ENCODE results near the gene VSIG4.

Gene VSIG4

DNA sequence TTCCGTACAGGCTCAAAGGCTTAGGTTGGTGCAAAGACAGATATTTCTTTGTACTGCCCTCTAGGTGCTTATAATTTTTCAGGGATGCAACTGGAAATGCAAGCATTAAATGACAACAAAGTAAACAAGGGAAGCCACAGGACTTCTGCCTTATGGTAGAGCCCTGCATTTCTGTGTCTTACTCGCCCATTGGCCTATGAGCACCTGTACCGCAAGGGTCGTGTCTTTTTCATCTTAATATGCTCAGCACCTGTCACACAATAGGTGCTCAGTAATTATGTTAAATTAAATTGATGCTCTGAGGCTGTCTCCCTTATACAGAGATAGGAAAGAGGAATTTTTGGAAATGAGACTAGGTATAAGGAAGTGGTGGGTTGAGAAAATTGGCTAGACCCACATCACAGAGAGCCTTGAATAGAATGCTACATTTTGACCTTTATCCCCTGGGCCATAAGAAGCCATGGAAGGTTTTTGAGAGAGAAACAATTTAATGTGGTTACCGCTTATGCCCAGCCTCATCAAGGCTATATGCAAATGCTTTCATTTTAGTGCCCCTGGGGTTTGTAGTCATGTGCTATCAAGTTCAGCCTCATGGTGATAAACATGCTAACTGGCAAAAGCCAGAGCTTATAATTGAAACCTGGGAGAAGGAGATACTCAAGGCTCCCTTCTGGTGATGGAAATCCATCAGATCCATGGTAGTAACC lies 16.3 kb downstream of the VSIG4 start:
- DNase-seq: peak in 1 of 2 experiments; percentile 21

GRCh38 chrX:66022632-66023384 lies 17.1 kb downstream of the VSIG4 start:
- DNase-seq: peak; percentile 28 to 41

GRCh38 chrX:66021765-66022631 lies 17.9 kb downstream of the VSIG4 start:
- peak; percentile 46 to 49 for DNase-seq

GRCh38 chrX:66021401-66021764 lies 18.5 kb downstream of the VSIG4 start:
- DNase-seq: peak in 1 of 2 experiments; percentile 33

GRCh38 chrX:66020631-66021334 lies 19.1 kb downstream of the VSIG4 start:
- peak; percentile 25 to 67 for DNase-seq

GRCh38 chrX:66019974-66020373 lies 19.9 kb downstream of the VSIG4 start:
- DNase-seq: no peak

GRCh38 chrX:66019310-66019652 lies 20.6 kb downstream of the VSIG4 start:
- no peak for DNase-seq

DNA sequence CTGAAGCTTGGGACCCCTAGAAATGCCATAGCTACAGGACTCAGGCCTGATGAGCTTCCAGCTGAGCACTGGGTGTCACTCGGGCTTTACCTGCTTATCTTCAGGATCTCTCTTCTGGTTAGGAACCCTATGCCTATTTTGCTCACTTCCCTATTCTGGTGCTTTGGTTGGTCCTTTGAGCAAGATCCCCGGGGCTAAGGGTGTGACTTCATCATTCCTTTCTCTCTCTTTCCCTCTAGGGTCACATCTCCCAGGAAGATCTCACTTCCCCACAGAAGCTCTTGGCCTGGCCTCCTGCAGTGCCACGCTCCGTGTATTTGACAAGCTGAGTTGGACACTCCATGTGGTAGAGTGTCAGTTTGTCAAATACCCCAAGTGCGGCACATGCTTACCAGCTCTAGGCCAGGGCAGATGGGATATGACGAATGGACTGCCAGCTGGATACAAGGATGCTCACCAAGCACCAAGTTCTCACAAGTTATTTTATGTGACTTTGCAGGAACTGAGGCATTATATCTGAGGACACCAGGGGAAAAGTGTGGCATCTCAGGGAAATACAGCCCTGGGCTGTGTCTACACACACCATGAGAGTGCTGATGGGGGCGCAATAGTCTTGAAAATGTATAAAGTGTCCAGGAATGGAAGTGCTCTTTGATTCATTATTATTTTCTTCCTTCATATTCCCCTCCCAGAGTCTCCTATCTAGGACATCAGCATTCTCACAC lies 21.1 kb downstream of the VSIG4 start:
- DNase-seq: peak in 1 of 2 experiments; percentile 21

GRCh38 chrX:66017659-66018170 lies 22.2 kb downstream of the VSIG4 start:
- DNase-seq: no peak

DNA sequence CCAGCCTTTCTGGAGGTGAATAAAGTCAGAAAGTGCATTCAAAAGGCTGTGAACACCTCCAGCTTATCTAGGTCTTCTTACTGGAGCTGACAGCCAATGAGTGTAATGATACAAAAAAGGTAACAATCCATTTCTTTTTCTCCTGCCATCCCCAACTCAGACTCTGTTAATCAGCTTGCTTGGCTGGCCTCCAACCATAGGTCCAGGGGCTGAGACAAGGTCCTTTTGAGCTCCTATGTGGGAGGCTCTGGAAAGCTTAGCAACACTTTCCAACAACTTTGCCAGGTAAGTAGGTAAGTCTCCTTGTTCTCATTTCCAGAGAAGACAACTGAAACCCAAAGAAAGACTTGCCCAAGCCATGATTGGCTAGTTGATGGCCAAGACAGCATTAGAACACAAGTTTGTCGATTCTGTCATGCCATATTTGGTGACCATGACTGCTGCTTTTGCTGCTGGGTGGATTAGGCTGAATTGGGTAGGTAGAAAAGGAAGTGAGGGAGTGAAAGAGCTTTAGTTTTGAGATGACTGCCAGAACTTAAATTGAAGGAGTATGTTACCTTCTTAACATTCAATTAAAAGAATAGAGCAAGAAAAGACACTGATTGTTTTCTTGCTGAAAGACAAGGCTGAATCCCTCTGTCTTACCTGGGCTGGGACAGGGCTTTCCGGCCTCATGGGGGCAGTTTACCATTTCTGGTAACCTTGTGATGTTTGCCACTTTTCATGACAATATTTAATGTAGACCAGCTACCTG lies 22.8 kb downstream of the VSIG4 start:
- no peak for DNase-seq

DNA sequence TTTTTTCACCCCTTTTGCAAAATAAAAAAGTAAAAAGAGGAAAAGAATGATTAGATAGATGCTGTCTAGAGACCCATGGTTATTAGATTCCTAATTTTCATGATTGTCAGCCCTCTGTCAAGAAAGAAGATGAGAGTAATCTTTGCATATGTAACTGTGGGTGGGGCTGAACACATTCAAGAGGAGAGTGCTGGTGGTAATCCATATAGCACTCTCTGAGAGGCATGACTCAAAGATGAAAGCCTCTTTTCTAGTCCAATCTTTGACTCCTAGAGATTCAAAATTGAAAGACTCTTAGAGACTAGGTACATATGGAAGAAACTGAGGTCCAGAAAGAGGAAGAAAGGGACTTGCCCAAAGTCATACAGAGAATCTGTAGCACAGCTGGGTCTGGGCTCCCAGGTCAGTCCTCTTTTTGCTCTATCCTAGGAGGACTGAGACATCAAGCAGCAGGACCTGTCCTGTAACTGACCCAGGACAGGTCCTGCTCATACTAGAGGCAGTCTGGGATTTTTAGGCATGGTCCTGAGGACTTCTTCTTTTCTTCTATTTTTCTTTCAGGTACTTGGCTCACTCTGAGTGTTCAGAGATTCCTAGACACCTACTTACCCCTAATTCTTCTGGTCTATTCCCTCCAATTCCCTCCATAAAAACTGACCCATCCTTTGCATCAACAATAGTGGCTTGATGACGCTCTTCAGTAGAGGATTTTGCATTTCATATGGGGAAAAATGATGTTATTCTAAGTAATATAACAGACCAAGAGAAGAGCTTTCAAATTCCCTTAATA lies 23.8 kb downstream of the VSIG4 start:
- no peak for DNase-seq

- DNase-seq: peak; percentile 91 to 92
Observed at GRCh38 chrX:66015152-66015831, 24.6 kb downstream of the VSIG4 start.

GRCh38 chrX:66014556-66014955 lies 25.3 kb downstream of the VSIG4 start:
- DNase-seq: peak in 1 of 2 experiments; percentile 6

DNA sequence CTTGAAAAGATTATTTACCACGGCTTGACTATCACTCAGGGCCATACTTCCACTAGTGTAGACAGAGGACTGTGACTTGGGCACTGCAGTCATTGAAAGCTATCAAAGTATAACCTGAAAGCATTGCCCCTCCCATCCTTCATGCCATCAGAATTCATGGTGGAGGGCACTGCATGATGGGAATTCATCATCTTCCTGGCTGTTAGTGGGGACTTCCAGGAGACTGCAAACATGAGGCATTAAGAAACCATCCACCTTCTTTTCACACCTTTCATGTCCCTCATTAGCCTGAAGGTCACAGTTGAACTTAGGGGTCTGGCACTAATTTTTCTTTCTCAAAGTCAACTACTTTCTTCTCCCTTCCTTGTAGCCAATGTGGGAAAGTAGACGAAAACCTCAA lies 25.8 kb downstream of the VSIG4 start:
- no peak for DNase-seq

DNA sequence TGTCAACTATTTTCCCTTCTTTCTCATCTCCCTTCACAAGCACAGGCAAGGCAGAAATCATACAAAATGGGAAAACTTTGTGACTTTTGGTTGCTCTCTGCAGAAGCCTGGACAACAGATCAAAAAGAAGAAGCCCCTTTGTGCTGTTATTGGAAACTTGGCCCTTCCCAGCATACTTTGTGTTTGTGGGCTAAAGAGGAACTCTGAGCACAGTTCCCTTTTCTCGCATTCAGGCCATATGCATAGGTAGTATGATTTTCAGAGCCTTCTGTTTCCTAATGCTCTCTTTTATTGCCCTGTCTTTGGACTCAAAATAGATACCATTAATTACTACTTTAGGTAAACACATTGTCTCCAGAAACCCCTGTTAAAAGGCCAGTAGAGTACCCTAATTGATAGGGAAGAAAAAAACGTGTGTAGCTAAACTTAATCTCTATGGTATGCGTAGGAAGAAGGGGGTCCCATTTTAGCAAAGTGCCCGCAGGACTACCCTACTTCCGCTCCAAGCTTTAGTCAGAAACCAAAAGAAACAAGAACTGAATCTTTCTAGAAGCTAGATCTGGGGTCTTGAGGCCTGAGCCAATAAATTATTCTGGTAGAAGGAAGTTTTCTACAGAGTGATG lies 26.6 kb downstream of the VSIG4 start:
- DNase-seq: peak; percentile 60 to 68

DNA sequence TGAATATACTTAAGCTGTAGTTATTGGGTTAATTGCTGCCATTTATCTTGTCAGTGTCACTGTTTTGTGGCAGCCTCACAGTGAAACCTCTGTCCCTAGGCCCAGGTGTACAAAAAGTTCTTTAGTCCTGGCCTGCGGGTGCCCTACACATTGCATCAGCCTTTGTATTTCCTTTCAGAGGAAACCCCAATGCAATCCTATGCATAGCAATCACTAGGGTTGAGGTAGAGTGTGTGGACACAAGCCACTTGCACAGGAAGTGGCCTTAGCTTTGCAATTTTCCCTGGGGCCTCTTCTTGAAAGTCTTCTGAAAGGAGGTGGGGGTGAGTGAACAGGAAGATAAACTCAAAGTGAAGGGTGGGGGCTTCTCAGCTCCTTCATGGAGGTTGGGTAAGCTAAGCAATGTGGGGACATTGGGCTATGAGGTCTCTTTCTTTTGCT lies 27.8 kb downstream of the VSIG4 start:
- peak; percentile 80 to 94 for DNase-seq

DNA sequence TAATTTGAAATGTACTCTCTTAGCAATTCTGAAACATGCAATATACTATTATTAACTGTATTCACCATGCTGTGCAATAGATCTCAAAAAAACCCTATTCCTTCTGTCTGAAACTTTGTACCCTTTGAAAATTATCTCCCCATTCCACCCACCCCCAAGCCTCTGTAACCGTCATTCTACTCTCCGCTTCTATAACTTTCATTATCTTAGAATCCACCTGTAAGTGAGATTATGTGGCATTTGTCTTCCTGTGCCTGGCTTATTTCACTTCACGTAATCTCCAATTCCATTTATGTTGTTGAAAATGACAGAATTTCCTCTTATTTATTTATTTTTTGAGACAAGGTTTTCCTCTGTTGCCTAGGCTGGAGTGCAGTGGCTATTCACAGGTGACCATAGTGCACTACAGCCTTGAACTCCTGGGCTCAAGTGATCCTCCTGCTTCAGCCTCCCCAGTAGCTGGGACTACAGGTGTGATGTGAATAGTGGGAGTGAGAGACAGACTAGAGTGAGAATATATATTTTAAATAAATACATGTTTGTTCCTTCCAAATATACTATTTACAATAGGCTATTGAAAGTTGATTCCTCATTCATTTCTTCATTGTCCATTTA lies 30.5 kb downstream of the VSIG4 start:
- DNase-seq: no peak

DNA sequence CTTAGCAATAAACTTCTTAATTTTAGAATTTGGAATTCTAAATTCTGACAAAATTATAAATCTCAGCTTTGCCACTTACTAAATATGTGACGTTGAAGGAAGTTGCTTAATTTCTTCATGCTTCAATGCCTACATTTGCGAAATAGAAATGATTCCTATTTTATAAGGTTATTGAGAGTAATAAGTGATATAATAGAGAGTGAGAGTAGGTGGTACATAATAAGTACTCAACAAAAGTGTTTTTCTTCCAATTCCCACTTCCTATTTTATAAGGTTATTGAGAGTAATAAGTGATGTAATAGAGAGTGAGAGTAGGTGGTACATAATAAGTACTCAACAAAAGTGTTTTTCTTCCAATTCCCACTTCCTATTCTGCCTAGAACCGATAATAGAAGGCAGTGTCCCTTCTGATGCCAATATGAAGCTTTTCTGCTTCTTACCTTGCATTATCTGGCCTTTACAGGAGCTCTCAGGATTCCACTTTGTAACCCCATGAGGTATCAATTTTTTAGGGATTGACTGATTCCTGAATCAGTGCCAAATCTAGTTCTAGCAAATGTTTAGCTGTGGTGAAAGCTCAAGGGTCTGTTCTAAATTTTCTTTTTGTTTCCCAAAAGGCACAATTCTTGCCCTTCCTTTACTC lies 31.4 kb downstream of the VSIG4 start:
- no peak for DNase-seq

Data from AML-193 (cell line).